Liver (tissue), 9 donors: Measurements from ENCODE around the gene OSBP2. TPM values are rescaled to one million over a fixed set of nuclear protein-coding genes. Genes with fewer than 3 reads are reported as not detected.

Source experiments
- DNase-seq: peaks from one replicate; pipeline ENCODE4 v3.0.0-alpha.2; 2017; ENCODE audit warnings: low spot score
- H3K27ac ChIP-seq, 2 donors: one replicate each; pipeline ENCODE4 v1.7.0; 2013; ENCODE audit warnings: inconsistent platforms in 2 of 2, low read length in 2 of 2, control low read depth in 1 of 2, low read depth in 1 of 2, mild to moderate bottlenecking in 1 of 2
- H3K27me3 ChIP-seq, 4 donors: one replicate each; pipeline versions ENCODE4 v1.6.1 to v1.7.0; 2013; ENCODE audit warnings: low read length in 3 of 4, inconsistent platforms in 1 of 4, mild to moderate bottlenecking in 1 of 4, moderate library complexity in 1 of 4; ENCODE audit not compliant: control insufficient read depth in 4 of 4, insufficient read depth in 4 of 4
- H3K36me3 ChIP-seq, 4 donors: one replicate each; pipeline versions ENCODE4 v1.6.1 to v1.7.0; 2013; ENCODE audit warnings: low read length in 3 of 4, mild to moderate bottlenecking in 3 of 4, low read depth in 1 of 4, moderate library complexity in 1 of 4; ENCODE audit not compliant: control insufficient read depth in 4 of 4, insufficient read depth in 3 of 4
- H3K4me1 ChIP-seq, 4 donors: one replicate each; pipeline versions ENCODE4 v1.6.1 to v1.7.0; 2013; ENCODE audit warnings: low read length in 3 of 4, mild to moderate bottlenecking in 3 of 4, moderate library complexity in 1 of 4; ENCODE audit not compliant: control insufficient read depth in 4 of 4, insufficient read depth in 4 of 4
- H3K4me3 ChIP-seq, 3 donors: one replicate each; pipeline versions ENCODE4 v1.6.1 to v1.7.0; 2013; ENCODE audit warnings: low read length in 3 of 3, control low read depth in 1 of 3, low read depth in 1 of 3, mild to moderate bottlenecking in 1 of 3
- H3K9ac ChIP-seq, 2 donors: one replicate each; pipeline ENCODE4 v1.7.0; 2013; ENCODE audit warnings: low read length in 2 of 2, mild to moderate bottlenecking in 2 of 2, moderate library complexity in 2 of 2, control low read depth in 1 of 2, low read depth in 1 of 2
- H3K9me3 ChIP-seq, 4 donors: one replicate each; pipeline versions ENCODE4 v1.6.1 to v1.7.0; 2013; ENCODE audit warnings: low read length in 3 of 4; ENCODE audit not compliant: control insufficient read depth in 4 of 4
- CTCF ChIP-seq: fragments of 150-350 bp; IDR thresholded peaks from 2 replicates; pipeline ENCODE4 v1.5.1; 2017; ENCODE audit warnings: improper control_type of control experiment, low read depth, low read length; ENCODE audit not compliant: missing input control
- FOXA1 ChIP-seq: IDR thresholded peaks from 2 replicates; pipeline ENCODE4 v1.6.1; 2016; ENCODE audit warnings: antibody characterized with exemption
- FOXA2 ChIP-seq: IDR thresholded peaks from 2 replicates; pipeline ENCODE4 v1.6.1; 2016; ENCODE audit warnings: antibody characterized with exemption
- GABPA ChIP-seq, 2 donors: IDR thresholded peaks in 1 of 2; conservative IDR thresholded peaks in 1 of 2; 2 replicates each; pipeline ENCODE4 v1.6.1; 2016; ENCODE audit warnings: antibody characterized with exemption in 2 of 2, mild to moderate bottlenecking in 1 of 2, moderate library complexity in 1 of 2
- HNF4G ChIP-seq: IDR thresholded peaks from 2 replicates; pipeline ENCODE4 v1.6.1; 2016; ENCODE audit warnings: antibody characterized with exemption
- JUND ChIP-seq, 2 donors: IDR thresholded peaks; 2 replicates each; pipeline ENCODE4 v1.6.1; 2016; ENCODE audit warnings: antibody characterized with exemption in 2 of 2
- NR2F2 ChIP-seq: IDR thresholded peaks from 2 replicates; pipeline ENCODE4 v1.6.1; 2016; ENCODE audit warnings: antibody characterized with exemption
- RAD21 ChIP-seq, 2 donors: IDR thresholded peaks; 2 replicates each; pipeline ENCODE4 v1.6.1; 2016; ENCODE audit warnings: antibody characterized with exemption in 2 of 2, mild to moderate bottlenecking in 2 of 2
- RXRA ChIP-seq, 2 donors: IDR thresholded peaks; 2 replicates each; pipeline ENCODE4 v1.6.1; 2017 to 2018; ENCODE audit warnings: antibody characterized with exemption in 2 of 2, mild to moderate bottlenecking in 1 of 2
- TAF1 ChIP-seq: conservative IDR thresholded peaks from 2 replicates; pipeline ENCODE4 v1.6.1; 2016; ENCODE audit warnings: antibody characterized with exemption, mild to moderate bottlenecking
- YY1 ChIP-seq: IDR thresholded peaks from 2 replicates; pipeline ENCODE4 v1.6.1; 2016; ENCODE audit warnings: antibody characterized with exemption, mild to moderate bottlenecking
- ZBTB33 ChIP-seq: IDR thresholded peaks from 2 replicates; pipeline ENCODE4 v1.6.1; 2016; ENCODE audit warnings: antibody characterized with exemption
- WGBS: extraction: QIAGEN DNeasy Blood & Tissue Kit; methylation state at CpG from one replicate; pipeline ENCODE4 v1.1.7; 2013; 5-methylcytosine and 5-hydroxymethylcytosine counted together
- polyA plus RNA-seq, 2 donors: library from polyadenylated mRNA; stranded (reverse) in 1 of 2; unstranded in 1 of 2; fragments of 200-250 nt in 1 of 2; fragments of >200 nt in 1 of 2; fragmentation: Nextera tagmentation in 1 of 2; extraction: Ambion mirVana in 1 of 2; gene quantifications; one replicate each; pipeline versions ENCODE4 v1.2.1 to v1.2.3, GENCODE V29; 2013 to 2015
- total RNA-seq, 2 donors: library from RNA; depleted of rRNA; stranded (reverse); fragments of >200 nt; gene quantifications; one replicate each; pipeline ENCODE4 v1.2.3, GENCODE V29; 2014
- TF ChIP-seq, protein P1 (sequence below): IDR thresholded peaks from 2 replicates; pipeline ENCODE4 v1.6.1; 2016; ENCODE audit warnings: antibody characterized with exemption
- donor health status: healthy.
- donor health status: healthy.
- donor health status: healthy.
- donor health status: healthy.
- donor health status: healthy.

OSBP2 gene
- total and polyA plus RNA-seq, 4 donors: 0.43 to 192 (median 0.86) TPM

- Histone ChIP-seq H3K36me3 (no peaks in the 10 kb centered on the region), H3K4me1 (no peaks in the 10 kb centered on the region), H3K9ac (no peak overlapping the region), H3K27me3 (no peaks in the 10 kb centered on the region), H3K4me3 (no peak overlapping the region), H3K27ac (no peak overlapping the region), H3K9me3 (no peaks in the 10 kb centered on the region)
- no peak for DNase-seq
- TF ChIP-seq ZBTB33 (no peak), YY1 (no peak), TAF1 (no peak), NR2F2 (no peak), GABPA (IDR thresholded peaks at IDR 0.05 in 1 of 2, conservative IDR thresholded peaks at IDR 0.05 in 1 of 2) (no peak), FOXA1 (no peak), FOXA2 (no peak), HNF4G (no peak), CTCF (no peak), RAD21 (IDR thresholded peaks at IDR 0.05) (no peak)
- TF ChIP-seq, protein P1, sequence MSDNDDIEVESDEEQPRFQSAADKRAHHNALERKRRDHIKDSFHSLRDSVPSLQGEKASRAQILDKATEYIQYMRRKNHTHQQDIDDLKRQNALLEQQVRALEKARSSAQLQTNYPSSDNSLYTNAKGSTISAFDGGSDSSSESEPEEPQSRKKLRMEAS: no peak
- 89% methylated on average over 3 of the region's 3 CpGs for WGBS
These were observed 23.3 kb downstream of the OSBP2 start for GRCh38 chr22:30717952-30718351.

DNA sequence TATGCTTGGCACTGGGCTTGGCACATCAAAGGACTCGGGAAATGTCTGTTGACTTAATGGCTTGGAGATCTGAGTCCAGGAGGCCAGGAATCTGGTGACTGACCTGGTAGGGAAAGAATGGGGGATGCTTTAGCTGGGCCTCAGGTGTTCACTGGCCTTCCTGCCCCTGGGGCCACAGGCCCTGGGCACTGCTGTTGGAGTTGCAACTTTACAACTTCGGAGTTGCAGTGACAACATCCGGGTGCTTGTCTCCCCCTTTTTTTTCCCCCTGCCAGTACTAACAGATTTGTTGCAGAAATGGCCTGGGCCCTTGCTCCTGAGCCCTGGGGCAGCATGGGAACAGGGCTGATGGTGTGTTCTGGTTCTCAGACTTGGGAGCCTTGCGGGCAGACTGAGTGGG is 23.8 kb downstream of the OSBP2 start:
- Histone ChIP-seq H3K4me1 (no peaks in the 10 kb centered on the region), H3K36me3 (no peaks in the 10 kb centered on the region), H3K9me3 (no peaks in the 10 kb centered on the region), H3K27ac (no peak overlapping the region), H3K9ac (no peak overlapping the region), H3K27me3 (no peaks in the 10 kb centered on the region), H3K4me3 (no peak overlapping the region)
- TF ChIP-seq JUND (IDR thresholded peaks at IDR 0.05) (no peak), RXRA (IDR thresholded peaks at IDR 0.05) (no peak), RAD21 (IDR thresholded peaks at IDR 0.05) (no peak), ZBTB33 (no peak), HNF4G (no peak), CTCF (no peak)
- TF ChIP-seq, protein P1: no peak
- no peak for DNase-seq
- 88% methylated on average over 4 of the region's 4 CpGs for WGBS
